CD4-positive, alpha-beta T cell (primary cell): ENCODE measurements around the gene LSM5. TPM values are rescaled to one million over a fixed set of nuclear protein-coding genes. Genes with fewer than 3 reads are reported as not detected.

Source experiments
- ATAC-seq: fragments of 200-7000 bp; cut with Tn5 transposase; one replicate; pipeline ENCODE4 v1.10.0; 2022; ENCODE audit warnings: mild to moderate bottlenecking; ENCODE audit not compliant: poor library complexity
- CTCF ChIA-PET: fragments of 350-600 bp; sonication (Branson Sonifier 250); formaldehyde crosslinking; loops from one replicate; lab custom pipeline; 2021; ENCODE audit warnings: antibody characterized with exemption, inconsistent platforms; lab: Charles Lee
- POLR2A ChIA-PET: fragments of 350-600 bp; sonication (Branson Sonifier 250); formaldehyde crosslinking; loops from one replicate; lab custom pipeline; 2021; ENCODE audit warnings: antibody characterized with exemption, inconsistent platforms; lab: Charles Lee
- DNase-seq, 14 experiments: peaks; one replicate each; pipeline ENCODE4 v3.0.0-alpha.2; 2013 to 2020; ENCODE audit warnings: mixed read lengths in 2 of 14
- H3K27ac ChIP-seq, 2 donors: one replicate each; pipeline versions ENCODE4 v1.5.1 to v1.7.0; 2013; ENCODE audit warnings: low read length in 2 of 2, low read depth in 1 of 2, mild to moderate bottlenecking in 1 of 2
- H3K27me3 ChIP-seq, 2 experiments: 1 replicate in 1 of 2; 2 replicates in 1 of 2; pipeline versions ENCODE4 v1.6.1 to v1.7.0; 2013; ENCODE audit warnings: low read length in 2 of 2, control low read depth in 1 of 2, mild to moderate bottlenecking in 1 of 2, moderate library complexity in 1 of 2; ENCODE audit not compliant: insufficient read depth in 2 of 2, control insufficient read depth in 1 of 2
- H3K36me3 ChIP-seq: one replicate; pipeline ENCODE4 v1.6.1; 2013; ENCODE audit warnings: low read length, control low read depth; ENCODE audit not compliant: insufficient read depth
- H3K4me1 ChIP-seq: one replicate; pipeline ENCODE4 v1.6.1; 2013; ENCODE audit warnings: low read length, control low read depth; ENCODE audit not compliant: insufficient read depth
- H3K4me3 ChIP-seq: one replicate; pipeline ENCODE4 v1.5.1; 2013; ENCODE audit warnings: mild to moderate bottlenecking, low read length, moderate library complexity
- H3K9me3 ChIP-seq, 2 experiments: 1 replicate in 1 of 2; 2 replicates in 1 of 2; pipeline versions ENCODE4 v1.6.1 to v1.7.0; 2013; ENCODE audit warnings: low read length in 2 of 2, mild to moderate bottlenecking in 2 of 2, control low read depth in 1 of 2, moderate library complexity in 1 of 2; ENCODE audit not compliant: control insufficient read depth in 1 of 2, insufficient read depth in 1 of 2
- H3K27ac Mint-ChIP-seq: one replicate; pipeline ENCODE4 v1.8.0; 2020; ENCODE audit warnings: mixed read lengths
- H3K27me3 Mint-ChIP-seq: one replicate; pipeline ENCODE4 v1.8.0; 2021; ENCODE audit warnings: mixed read lengths
- H3K36me3 Mint-ChIP-seq: one replicate; pipeline ENCODE4 v1.8.0; 2021; ENCODE audit warnings: low read depth, mixed read lengths
- H3K4me1 Mint-ChIP-seq: one replicate; pipeline ENCODE4 v1.8.0; 2021; ENCODE audit warnings: low read depth, mixed read lengths
- H3K4me3 Mint-ChIP-seq: one replicate; pipeline ENCODE4 v1.8.0; 2020; ENCODE audit warnings: mild to moderate bottlenecking, mixed read lengths
- H3K9me3 Mint-ChIP-seq: one replicate; pipeline ENCODE4 v1.8.0; 2020; ENCODE audit warnings: mixed read lengths
- CTCF ChIP-seq: fragments of 200-600 bp; IDR thresholded peaks from one replicate; pipeline ENCODE4 v1.8.0; 2022; ENCODE audit warnings: antibody characterized with exemption, mild to moderate bottlenecking
- intact Hi-C, 2 experiments: fragments of 100-400 bp; cut with DNase I in 1 of 2; cut with micrococcal nuclease in 1 of 2; formaldehyde crosslinking; loops; one replicate each; pipeline versions ENCODE4 v1.15.1 to v1.9.0; 2023 to 2025; cut with DNase I, micrococcal nuclease
- polyA plus RNA-seq, 2 donors: library from polyadenylated mRNA; unstranded; fragments of 120-200 nt; gene quantifications; one replicate each; pipeline ENCODE4 v1.2.1, GENCODE V29; 2013
- total RNA-seq, 174 experiments: library from RNA in 2 of 174; stranded (reverse) in 2 of 174; gene quantifications; one replicate each; pipeline ENCODE4 v1.2.3 and lab custom pipeline; 2021 to 2026

The LSM5 gene
- total RNA-seq (10 to 100 TPM; 28.2 to 28.7 TPM), total RNA-seq (lab: John Stamatoyannopoulos, UW) (23.2 to 114 (median 41.5) reads per million in 172 experiments)
- 57.3 TPM for polyA plus RNA-seq (2013, experiment 1 of 2)
- 51.8 TPM for polyA plus RNA-seq (2013, experiment 2 of 2)

- H3K4me3 Mint-ChIP-seq: peak within 1 kb of the TSS; percentile 92
- intact Hi-C loops: loop anchor here (2.0 to 10.0 kb wide), 9 partner anchors 42 to 1895 kb away; partner anchors contain the start of genes KBTBD2 (in 2 of the 2), BBS9 (in 1 of the 2), GARS1 (in 1 of the 2) and NT5C3A (in 1 of the 2)
- POLR2A ChIA-PET: interaction anchor here (0.6 to 1.7 kb wide), 6 partner anchors 8 to 640 kb away, joined by 3 to 14 read pairs (median 3); partner anchors contain the start of genes BBS9 and KBTBD2
Observed at GRCh38 chr7:32490127-32490796, at the start of gene LSM5. Gene LSM5 (minus strand): TSS chr7:32490380. CDS start chr7:32490365, 15 bp downstream.

GRCh38 chr7:32539366-32539765, 49.2 kb upstream of the LSM5 start:
- Mint-ChIP-seq H3K36me3 (peaks cover 31% of the 10 kb centered on the region), H3K27me3 (no peaks in the 10 kb centered on the region), H3K9me3 (no peaks in the 10 kb centered on the region), H3K4me3 (no peak overlapping the region), H3K4me1 (peaks cover 43% of the 10 kb centered on the region), H3K27ac (no peak overlapping the region)
- H3K36me3 ChIP-seq: peaks cover 11% of the 10 kb centered on the region
- intact Hi-C loops: no loop called here
- no peak for TF ChIP-seq CTCF
- DNase-seq (no peak), ATAC-seq (no peak)
- H3K27me3 ChIP-seq: no peaks in the 10 kb centered on the region
- CTCF ChIA-PET: no interaction called here
- H3K4me3 ChIP-seq: no peak overlapping the region
- H3K9me3 ChIP-seq: no peaks in the 10 kb centered on the region
- H3K27ac ChIP-seq: no peak overlapping the region
- no peaks in the 10 kb centered on the region for H3K4me1 ChIP-seq
- POLR2A ChIA-PET: interaction anchor here (1.2 to 1.6 kb wide), 2 partner anchors 13 to 49 kb away, joined by 3 read pairs; partner anchors contain the start of gene LSM5

More at GRCh38 chr7:32490127-32490796, at the start of gene LSM5:
- DNase-seq: peak; percentile 80 to 96 (median 85)
- Mint-ChIP-seq H3K36me3 (peaks cover 47% of the 10 kb centered on the region), H3K27me3 (no peaks in the 10 kb centered on the region), H3K9me3 (no peaks in the 10 kb centered on the region), H3K4me1 (peaks cover 42% of the 10 kb centered on the region), H3K27ac (peak within 1 kb of the TSS; percentile 92)
- Histone ChIP-seq H3K27me3 (no peaks in the 10 kb centered on the region), H3K36me3 (peaks cover 16% of the 10 kb centered on the region), H3K9me3 (no peaks in the 10 kb centered on the region), H3K4me1 (peaks cover 16% of the 10 kb centered on the region), H3K4me3 (peak within 1 kb of the TSS; percentile 68), H3K27ac (peak within 1 kb of the TSS; percentile 83 to 84)
- CTCF ChIA-PET: interaction anchor here (1.5 to 1.6 kb wide), 2 partner anchors 11 to 619 kb away, joined by 4 to 6 read pairs; partner anchors contain the start of gene RP9
- TF ChIP-seq CTCF: no peak
- peak; percentile 67 for ATAC-seq

GRCh38 chr7:32537760-32538159, 47.6 kb upstream of the LSM5 start:
- no peaks in the 10 kb centered on the region for H3K27me3 Mint-ChIP-seq
- no peak overlapping the region for H3K27ac Mint-ChIP-seq

More at GRCh38 chr7:32537760-32538159, 47.6 kb upstream of the LSM5 start:
- ATAC-seq: no peak
- Histone ChIP-seq H3K27ac (no peak overlapping the region), H3K9me3 (no peaks in the 10 kb centered on the region), H3K4me3 (no peak overlapping the region), H3K4me1 (no peaks in the 10 kb centered on the region), H3K27me3 (no peaks in the 10 kb centered on the region), H3K36me3 (no peaks in the 10 kb centered on the region)
- ChIA-PET POLR2A (no interaction called here), CTCF (no interaction called here)
- no peak for TF ChIP-seq CTCF
- no peak overlapping the region for H3K4me3 Mint-ChIP-seq
- no peaks in the 10 kb centered on the region for H3K9me3 Mint-ChIP-seq
- DNase-seq: no peak
- H3K36me3 Mint-ChIP-seq: peaks cover 26% of the 10 kb centered on the region
- intact Hi-C loops: no loop called here
- peaks cover 44% of the 10 kb centered on the region for H3K4me1 Mint-ChIP-seq
